PC-9 (cell line): ENCODE results near the gene PCDHGA5.
A peak's percentile ranks its signal among the peaks of the same experiment; 100 is the strongest.

Experiments
- CTCF ChIP-seq: fragments of 200-600 bp; sonication (generic); conservative IDR thresholded peaks from 2 replicates; pipeline ENCODE4 v1.6.1; 2017; ENCODE audit warnings: mixed run types, antibody characterized with exemption, mild to moderate bottlenecking, moderate library complexity
- EZH2 ChIP-seq: fragments of 200-600 bp; sonication (generic); IDR thresholded peaks from 2 replicates; pipeline ENCODE4 v1.8.0; 2017; ENCODE audit warnings: antibody characterized with exemption, low read depth

GRCh38 chr5:141320225-141321169, 43.5 kb upstream of the PCDHGA5 start, which contains the start of gene TAF7:
- TF ChIP-seq CTCF: peak; percentile 88
- no peak for TF ChIP-seq EZH2
